ENCODE data around the gene USP34. TPM values are rescaled to one million over a fixed set of nuclear protein-coding genes. Genes with fewer than 3 reads are reported as not detected.

USP34 gene
- total and polyA plus RNA-seq, 12 donors: 34.3 to 75.7 (median 58.6) TPM

DNA sequence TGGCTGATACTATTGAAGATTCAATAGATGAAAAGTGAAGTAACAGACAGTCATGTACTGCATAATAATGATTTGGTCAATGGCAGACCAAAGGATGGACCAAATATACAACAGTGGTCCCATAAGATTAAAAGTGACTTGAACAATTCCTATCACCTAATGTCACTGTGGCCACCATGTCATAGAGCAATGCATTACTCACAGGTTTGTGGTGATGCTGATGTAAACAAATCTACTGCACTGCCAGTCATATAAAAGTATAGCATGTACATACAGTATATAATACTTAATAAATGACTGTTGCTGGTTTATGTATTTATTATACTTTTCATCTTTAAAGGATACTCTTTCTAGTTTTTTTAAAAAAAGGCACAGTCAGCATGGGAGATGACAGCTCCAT, 99.9 kb downstream of the USP34 start:
- intact Hi-C loops (cut with DNase I): no loop called here
- DNase-seq: no peak
- H3K9me3 ChIP-seq: no peaks in the 10 kb centered on the region
- TF ChIP-seq, protein P1, sequence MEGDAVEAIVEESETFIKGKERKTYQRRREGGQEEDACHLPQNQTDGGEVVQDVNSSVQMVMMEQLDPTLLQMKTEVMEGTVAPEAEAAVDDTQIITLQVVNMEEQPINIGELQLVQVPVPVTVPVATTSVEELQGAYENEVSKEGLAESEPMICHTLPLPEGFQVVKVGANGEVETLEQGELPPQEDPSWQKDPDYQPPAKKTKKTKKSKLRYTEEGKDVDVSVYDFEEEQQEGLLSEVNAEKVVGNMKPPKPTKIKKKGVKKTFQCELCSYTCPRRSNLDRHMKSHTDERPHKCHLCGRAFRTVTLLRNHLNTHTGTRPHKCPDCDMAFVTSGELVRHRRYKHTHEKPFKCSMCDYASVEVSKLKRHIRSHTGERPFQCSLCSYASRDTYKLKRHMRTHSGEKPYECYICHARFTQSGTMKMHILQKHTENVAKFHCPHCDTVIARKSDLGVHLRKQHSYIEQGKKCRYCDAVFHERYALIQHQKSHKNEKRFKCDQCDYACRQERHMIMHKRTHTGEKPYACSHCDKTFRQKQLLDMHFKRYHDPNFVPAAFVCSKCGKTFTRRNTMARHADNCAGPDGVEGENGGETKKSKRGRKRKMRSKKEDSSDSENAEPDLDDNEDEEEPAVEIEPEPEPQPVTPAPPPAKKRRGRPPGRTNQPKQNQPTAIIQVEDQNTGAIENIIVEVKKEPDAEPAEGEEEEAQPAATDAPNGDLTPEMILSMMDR (IDR thresholded peaks at IDR 0.05): no peak
- no peak overlapping the region for H3K27ac ChIP-seq
- peaks cover 0 to 8% (median 0%) of the 10 kb centered on the region in 9 donors for H3K4me1 ChIP-seq
- no peak for ATAC-seq
- peaks cover 0 to 99% (median 12%) of the 10 kb centered on the region in 9 donors for H3K36me3 ChIP-seq
- H3K4me3 ChIP-seq: no peak overlapping the region
- no peaks in the 10 kb centered on the region for H3K27me3 ChIP-seq

DNA sequence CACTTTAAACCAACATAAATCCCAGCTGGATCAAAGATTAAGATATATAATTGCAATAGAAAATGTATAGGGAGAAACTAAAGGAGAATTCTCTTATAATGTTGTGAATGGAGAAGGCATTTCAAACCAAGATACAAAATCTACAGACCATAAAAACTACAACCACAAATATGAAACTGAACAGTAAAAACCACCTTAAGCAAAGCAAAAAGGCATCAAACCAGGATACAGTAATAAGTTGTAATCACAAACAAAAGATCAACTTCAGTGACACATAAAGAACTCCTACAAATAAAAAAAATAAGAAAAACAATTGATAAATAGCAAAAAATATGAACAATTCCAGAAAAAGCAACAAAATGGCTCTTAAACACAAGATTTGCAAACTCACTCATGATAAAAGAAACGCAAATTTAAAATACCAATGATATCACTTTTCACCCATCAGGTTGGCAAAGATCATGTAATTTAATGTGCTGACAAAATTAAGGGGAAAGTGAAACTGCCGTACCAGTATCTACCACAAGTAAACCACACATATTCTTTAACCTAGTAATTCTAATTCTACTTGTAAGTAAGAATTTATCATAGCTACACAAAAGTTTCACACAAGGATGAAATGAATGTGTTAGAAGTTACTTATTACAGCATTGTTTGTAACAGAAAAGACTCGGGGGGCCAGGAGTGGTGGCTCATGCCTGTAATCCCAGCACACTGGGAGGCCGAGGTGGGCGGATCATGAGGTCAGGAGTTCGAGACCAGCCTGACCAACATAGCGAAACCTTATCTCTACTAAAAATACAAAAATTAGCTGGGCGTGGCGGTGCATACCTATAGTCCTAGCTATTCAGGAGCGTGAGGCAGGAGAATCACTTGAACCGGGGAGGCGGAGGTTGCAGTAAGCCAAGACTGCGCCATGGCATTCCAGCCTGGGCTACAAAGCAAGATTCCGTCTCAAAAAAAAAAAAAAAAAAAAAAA, 101.9 kb downstream of the USP34 start:
- H3K9me3 ChIP-seq: no peaks in the 10 kb centered on the region
- DNase-seq (no peak), ATAC-seq (no peak)
- H3K4me3 ChIP-seq: no peak overlapping the region
- WGBS, 2 donors: 96% methylated on average over 14 of the region's 14 CpGs
- peaks cover 0 to 8% (median 0%) of the 10 kb centered on the region in 9 donors for H3K4me1 ChIP-seq
- no peak overlapping the region for H3K27ac ChIP-seq
- no peaks in the 10 kb centered on the region for H3K27me3 ChIP-seq
- peaks cover 0 to 99% (median 0%) of the 10 kb centered on the region in 9 donors for H3K36me3 ChIP-seq
- TF ChIP-seq, protein P1 (IDR thresholded peaks at IDR 0.05): no peak
- intact Hi-C loops (cut with DNase I): no loop called here

DNA sequence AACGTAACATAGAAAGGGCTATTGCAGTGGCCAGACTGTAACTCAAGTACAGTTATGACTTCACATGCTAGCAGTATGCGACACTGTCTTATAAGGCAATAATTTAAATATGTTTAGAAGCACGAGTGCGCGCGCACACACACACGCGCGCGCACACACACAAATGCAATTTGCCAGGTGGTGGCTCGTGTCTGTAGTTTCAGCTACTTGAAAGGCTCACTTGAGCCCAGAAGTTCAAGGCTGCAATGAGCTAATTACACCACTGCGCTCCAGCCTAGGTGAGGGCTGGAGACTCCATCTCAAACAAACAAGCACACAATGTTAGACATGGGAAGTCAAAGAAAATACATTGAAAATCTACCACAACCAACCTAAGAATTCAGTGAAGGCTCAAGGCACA, 103.7 kb downstream of the USP34 start:
- Histone ChIP-seq H3K36me3 (peaks cover 0 to 93% (median 0%) of the 10 kb centered on the region in 9 donors), H3K27ac (no peak overlapping the region), H3K27me3 (no peaks in the 10 kb centered on the region), H3K4me3 (no peak overlapping the region), H3K9me3 (no peaks in the 10 kb centered on the region), H3K4me1 (peaks cover 0 to 8% (median 0%) of the 10 kb centered on the region in 9 donors)
- TF ChIP-seq, protein P1 (IDR thresholded peaks at IDR 0.05): no peak
- WGBS, 2 donors: 83 to 84% methylated on average over 12 of the region's 12 CpGs
- ATAC-seq: no peak
- no peak for DNase-seq
- intact Hi-C loops (cut with DNase I): no loop called here

DNA sequence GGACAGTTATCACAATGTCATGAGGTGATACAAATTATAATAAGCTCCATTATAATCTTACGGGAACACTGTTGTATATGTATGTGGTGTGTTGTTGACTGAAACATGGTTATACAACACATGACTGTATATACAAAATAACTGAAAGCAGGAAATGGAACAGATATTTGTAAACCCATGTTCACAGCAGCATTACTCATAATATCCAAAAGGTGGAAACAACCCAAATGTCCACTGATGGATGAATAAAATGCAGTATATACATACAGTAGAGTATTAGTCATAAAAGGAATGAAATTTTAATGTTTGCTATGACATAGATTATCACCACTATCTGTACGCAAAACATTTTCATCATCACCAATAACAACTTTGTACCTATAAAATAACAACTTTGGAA, 107.3 kb downstream of the USP34 start:
- ATAC-seq: no peak
- H3K27me3 ChIP-seq: no peaks in the 10 kb centered on the region
- intact Hi-C loops (cut with DNase I): no loop called here
- H3K9me3 ChIP-seq: no peaks in the 10 kb centered on the region
- no peak for DNase-seq
- H3K27ac ChIP-seq: no peak overlapping the region
- no peak overlapping the region for H3K4me3 ChIP-seq
- peaks cover 0 to 21% (median 14%) of the 10 kb centered on the region in 9 donors for H3K4me1 ChIP-seq
- TF ChIP-seq, protein P1 (IDR thresholded peaks at IDR 0.05): no peak
- WGBS, 2 donors: 97 to 99% methylated on average over 2 of the region's 2 CpGs
- peaks cover 0 to 58% (median 0%) of the 10 kb centered on the region in 9 donors for H3K36me3 ChIP-seq

Measured in heart right ventricle (tissue), 16 donors.